OCI-LY7 (cell line): ENCODE data around the gene ADSS2.

ENCODE experiments used
- CTCF ChIP-seq: fragments of 200-600 bp; sonication (generic); conservative IDR thresholded peaks from 2 replicates; pipeline ENCODE4 v1.5.1; 2014; ENCODE audit warnings: mild to moderate bottlenecking, antibody characterized with exemption, low read length, moderate library complexity, mixed read lengths
- EZH2phosphoT487 ChIP-seq: fragments of 200-600 bp; sonication (generic); IDR thresholded peaks from 2 replicates; pipeline ENCODE4 v1.6.1; 2018; ENCODE audit warnings: low read depth, borderline replicate concordance, mild to moderate bottlenecking, mixed run types, antibody characterized with exemption, low read length, moderate library complexity, mixed read lengths

GRCh38 chr1:244494653-244495052 lies 42.9 kb upstream of the ADSS2 start:
- TF ChIP-seq CTCF (no peak), EZH2phosphoT487 (no peak)
